HEK293 (cell line): Measurements from ENCODE around the gene TAS2R60.

Experiments used
- CTCF ChIA-PET: fragments of 350-600 bp; formaldehyde crosslinking; extraction: SDS; loops from one replicate; lab custom pipeline; 2021; ENCODE audit warnings: antibody characterized with exemption; lab: Yijun Ruan, JAX
- POLR2A ChIA-PET: fragments of 300-600 bp; formaldehyde crosslinking; extraction: SDS; loops from one replicate; lab custom pipeline; 2020; ENCODE audit warnings: antibody characterized with exemption, inconsistent platforms; lab: Yijun Ruan, JAX
- H3K27ac ChIP-seq: fragments of 200-500 bp; sonication (Bioruptor generic); 2 replicates; pipeline ENCODE4 v1.5.1; 2014; ENCODE audit warnings: low read depth, low read length, control low read depth, inconsistent platforms; ENCODE audit errors: extremely low read depth
- H3K36me3 ChIP-seq, 2 experiments: fragments of 200-500 bp in 1 of 2; sonication (Bioruptor generic) in 1 of 2; 1 replicate in 1 of 2; 2 replicates in 1 of 2; pipeline ENCODE4 v1.5.1; 2014 to 2017; ENCODE audit warnings: inconsistent platforms in 2 of 2, low read length in 2 of 2; ENCODE audit not compliant: control insufficient read depth in 2 of 2, insufficient read depth in 1 of 2
- H3K4me1 ChIP-seq: fragments of 200-500 bp; sonication (Bioruptor generic); 2 replicates; pipeline ENCODE4 v1.5.1; 2014; ENCODE audit warnings: mild to moderate bottlenecking, low read length, inconsistent platforms; ENCODE audit not compliant: control insufficient read depth, insufficient read depth
- H3K4me3 ChIP-seq: 2 replicates; pipeline ENCODE4 v1.5.1; 2011; ENCODE audit warnings: low read depth, mild to moderate bottlenecking, control low read depth, low read length, moderate library complexity
- H3K9me3 ChIP-seq: fragments of 200-500 bp; sonication (Bioruptor generic); 2 replicates; pipeline ENCODE4 v1.5.1; 2014; ENCODE audit warnings: low read depth, low read length, inconsistent platforms; ENCODE audit not compliant: control insufficient read depth, insufficient read depth
- BCL11A ChIP-seq: fragments of 450-650 bp; formaldehyde crosslinking; IDR thresholded peaks from 2 replicates; pipeline ENCODE4 v1.5.1; 2016; ENCODE audit warnings: low read depth, missing biosample characterization, missing genetic modification characterization
- CTCF ChIP-seq: fragments of 450-650 bp; formaldehyde crosslinking; IDR thresholded peaks from 2 replicates; pipeline ENCODE4 v1.5.1; 2016; ENCODE audit warnings: missing biosample characterization, missing genetic modification characterization
- GFI1B ChIP-seq: fragments of 450-650 bp; formaldehyde crosslinking; IDR thresholded peaks from 2 replicates; pipeline ENCODE4 v1.5.1; 2016; ENCODE audit warnings: missing biosample characterization, missing genetic modification characterization
- GLIS1 ChIP-seq: fragments of 450-650 bp; formaldehyde crosslinking; IDR thresholded peaks from 2 replicates; pipeline ENCODE4 v1.5.1; 2016; ENCODE audit warnings: missing biosample characterization, missing genetic modification characterization
- KLF9 ChIP-seq: fragments of 450-650 bp; formaldehyde crosslinking; IDR thresholded peaks from 2 replicates; pipeline ENCODE4 v1.5.1; 2016; ENCODE audit warnings: missing biosample characterization, missing genetic modification characterization, low read depth
- PRDM10 ChIP-seq: fragments of 450-650 bp; formaldehyde crosslinking; IDR thresholded peaks from 2 replicates; pipeline ENCODE4 v1.5.1; 2016; ENCODE audit warnings: missing biosample characterization, missing genetic modification characterization
- ZBTB17 ChIP-seq: fragments of 450-650 bp; formaldehyde crosslinking; IDR thresholded peaks from 2 replicates; pipeline ENCODE4 v1.5.1; 2016; ENCODE audit warnings: missing biosample characterization, missing genetic modification characterization
- ZBTB21 ChIP-seq: fragments of 450-650 bp; formaldehyde crosslinking; IDR thresholded peaks from 2 replicates; pipeline ENCODE4 v1.5.1; 2017; ENCODE audit warnings: missing biosample characterization, missing genetic modification characterization
- ZFP3 ChIP-seq: fragments of 450-650 bp; formaldehyde crosslinking; IDR thresholded peaks from 2 replicates; pipeline ENCODE4 v1.5.1; 2016; ENCODE audit warnings: low read depth, missing biosample characterization, missing genetic modification characterization
- ZNF10 ChIP-seq: fragments of 450-650 bp; formaldehyde crosslinking; IDR thresholded peaks from 2 replicates; pipeline ENCODE4 v1.5.1; 2017; ENCODE audit warnings: missing biosample characterization, missing genetic modification characterization
- ZNF112 ChIP-seq: fragments of 450-650 bp; formaldehyde crosslinking; IDR thresholded peaks from 2 replicates; pipeline ENCODE4 v1.5.0; 2017; ENCODE audit warnings: missing biosample characterization, missing genetic modification characterization
- ZNF138 ChIP-seq: fragments of 450-650 bp; formaldehyde crosslinking; IDR thresholded peaks from 2 replicates; pipeline ENCODE4 v1.5.1; 2016; ENCODE audit warnings: missing biosample characterization, missing genetic modification characterization, borderline replicate concordance
- ZNF155 ChIP-seq: fragments of 450-650 bp; formaldehyde crosslinking; IDR thresholded peaks from 2 replicates; pipeline ENCODE4 v1.5.1; 2016; ENCODE audit warnings: missing biosample characterization, missing genetic modification characterization
- ZNF292 ChIP-seq: fragments of 450-650 bp; formaldehyde crosslinking; IDR thresholded peaks from 2 replicates; pipeline ENCODE4 v1.5.1; 2016; ENCODE audit warnings: low read depth, missing biosample characterization, missing genetic modification characterization, borderline replicate concordance
- ZNF311 ChIP-seq: fragments of 450-650 bp; formaldehyde crosslinking; IDR thresholded peaks from 2 replicates; pipeline ENCODE4 v1.5.1; 2017; ENCODE audit warnings: missing biosample characterization, missing genetic modification characterization, borderline replicate concordance
- ZNF555 ChIP-seq: fragments of 450-650 bp; formaldehyde crosslinking; conservative IDR thresholded peaks from 2 replicates; pipeline ENCODE4 v1.5.1; 2017; ENCODE audit warnings: missing biosample characterization, mild to moderate bottlenecking, missing genetic modification characterization, inconsistent platforms
- ZNF561 ChIP-seq: fragments of 450-650 bp; IDR thresholded peaks from 2 replicates; pipeline ENCODE4 v1.5.1; 2018; ENCODE audit warnings: missing biosample characterization, missing genetic modification characterization, borderline replicate concordance
- ZNF623 ChIP-seq: fragments of 450-650 bp; formaldehyde crosslinking; IDR thresholded peaks from 2 replicates; pipeline ENCODE4 v1.5.1; 2016; ENCODE audit warnings: missing biosample characterization, missing genetic modification characterization
- ZNF654 ChIP-seq: fragments of 450-650 bp; formaldehyde crosslinking; IDR thresholded peaks from 2 replicates; pipeline ENCODE4 v1.5.1; 2016; ENCODE audit warnings: low read depth, missing biosample characterization, missing genetic modification characterization
- ZNF747 ChIP-seq: fragments of 450-650 bp; formaldehyde crosslinking; IDR thresholded peaks from 2 replicates; pipeline ENCODE4 v1.5.1; 2016; ENCODE audit warnings: missing biosample characterization, missing genetic modification characterization
- ZXDB ChIP-seq: fragments of 450-650 bp; formaldehyde crosslinking; IDR thresholded peaks from 2 replicates; pipeline ENCODE4 v1.5.1; 2016; ENCODE audit warnings: missing biosample characterization, missing genetic modification characterization

Gene TAS2R60

GRCh38 chr7:143487566-143487965, 44.3 kb downstream of the TAS2R60 start:
- H3K4me3 ChIP-seq = no peak overlapping the region
- TF ChIP-seq ZNF555 (tag by site-specific recombination) (no peak), PRDM10 (peak; percentile 56)
- ChIA-PET POLR2A (no interaction called here), CTCF (interaction anchor here (0.6 to 1.0 kb wide), 2 partner anchors 17 to 205 kb away, joined by 3 read pairs; no protein-coding TSS in a partner anchor)
- no peak overlapping the region for H3K27ac ChIP-seq
- no peaks in the 10 kb centered on the region for H3K4me1 ChIP-seq
- H3K9me3 ChIP-seq = no peaks in the 10 kb centered on the region
- H3K36me3 ChIP-seq = no peaks in the 10 kb centered on the region

GRCh38 chr7:143490717-143491306, 47.6 kb downstream of the TAS2R60 start:
- H3K36me3 ChIP-seq = no peaks in the 10 kb centered on the region
- ChIA-PET POLR2A (no interaction called here), CTCF (interaction anchor here (0.5 to 1.7 kb wide), 9 partner anchors 9 to 87 kb away, joined by 3 to 5 read pairs (median 3); no protein-coding TSS in a partner anchor)
- H3K27ac ChIP-seq = no peak overlapping the region
- no peak overlapping the region for H3K4me3 ChIP-seq
- H3K9me3 ChIP-seq = no peaks in the 10 kb centered on the region
- TF ChIP-seq ZBTB21 (tag by site-specific recombination) (no peak), CTCF (tag by site-specific recombination) (peak; percentile 28; the same call in 1 of the 2 replicates), ZNF654 (tag by site-specific recombination) (peak; percentile 21; the same call in 1 of the 2 replicates)
- H3K4me1 ChIP-seq = no peaks in the 10 kb centered on the region

- no peak overlapping the region for H3K27ac ChIP-seq
- TF ChIP-seq ZNF623 (no peak), ZNF10 (tag by site-specific recombination) (peak; percentile 81; the same call in 1 of the 2 replicates), ZNF138 (tag by site-specific recombination) (no peak), KLF9 (tag by site-specific recombination) (no peak), ZNF112 (tag by site-specific recombination) (no peak), GLIS1 (tag by site-specific recombination) (no peak), GFI1B (no peak), ZNF155 (tag by site-specific recombination) (no peak), ZBTB17 (0 out of 2 replicates have a peak, but pooled peaks have one; percentile 15), ZFP3 (tag by site-specific recombination) (no peak), ZNF561 (no peak), BCL11A (tag by site-specific recombination) (no peak), ZXDB (tag by site-specific recombination) (no peak), ZNF311 (tag by site-specific recombination) (no peak), ZNF747 (tag by site-specific recombination) (no peak), ZNF292 (tag by site-specific recombination) (no peak)
- TF ChIP-seq, all 188 proteins: peak for 2
- Histone ChIP-seq H3K4me1 (no peaks in the 10 kb centered on the region), H3K36me3 (no peaks in the 10 kb centered on the region), H3K9me3 (no peaks in the 10 kb centered on the region), H3K4me3 (no peak overlapping the region)
- ChIA-PET POLR2A (no interaction called here), CTCF (interaction anchor here (0.7 to 1.5 kb wide), 5 partner anchors 10 to 251 kb away, joined by 3 to 4 read pairs (median 3); no protein-coding TSS in a partner anchor)
Observed at GRCh38 chr7:143492043-143492471, 48.8 kb downstream of the TAS2R60 start.
